HG02763 (cell line): Measurements from ENCODE around the gene ANKRD24.
"Not testable (repeated sequence)": the region's sequence is repeated elsewhere in the genome, so short reads cannot be mapped to it uniquely, and the experiment has no call there.

Experiments used
- ATAC-seq: cut with Tn5 transposase; IDR thresholded peaks from one replicate; pipeline ENCODE4 v1.9.1; 2021; ENCODE audit warnings: mild to moderate bottlenecking, moderate library complexity; ENCODE audit not compliant: unreplicated experiment

ANKRD24 gene

GRCh38 chr19:4173479-4174212 is 8.8 kb upstream of the ANKRD24 start:
- no peak for ATAC-seq

GRCh38 chr19:4174213-4174894 is 8.1 kb upstream of the ANKRD24 start:
- no peak for ATAC-seq

GRCh38 chr19:4174895-4175668 is 7.4 kb upstream of the ANKRD24 start:
- no peak for ATAC-seq

- no peak for ATAC-seq
These were observed 6.9 kb upstream of the ANKRD24 start for GRCh38 chr19:4175669-4175931.

GRCh38 chr19:4177146-4177545 is 5.3 kb upstream of the ANKRD24 start:
- no peak for ATAC-seq

- ATAC-seq: no peak
These were observed 3.5 kb upstream of the ANKRD24 start for GRCh38 chr19:4178990-4179389.

- no peak for ATAC-seq
These were observed 1.4 kb upstream of the ANKRD24 start for GRCh38 chr19:4181053-4181508.

- ATAC-seq: no peak
These were observed 1.7 kb downstream of the ANKRD24 start for GRCh38 chr19:4183967-4184717.

- ATAC-seq: no peak
These were observed 2.3 kb downstream of the ANKRD24 start for GRCh38 chr19:4184718-4185352.

GRCh38 chr19:4185413-4186086 is 3.1 kb downstream of the ANKRD24 start:
- no peak for ATAC-seq

- ATAC-seq: no peak
These were observed 3.9 kb downstream of the ANKRD24 start for GRCh38 chr19:4186087-4186993.

- no peak for ATAC-seq
These were observed 5.0 kb downstream of the ANKRD24 start for GRCh38 chr19:4187313-4188122.

- ATAC-seq: no peak
These were observed 7.2 kb downstream of the ANKRD24 start for GRCh38 chr19:4189641-4190040.

- not testable (repeated sequence) for ATAC-seq
These were observed 10.0 kb downstream of the ANKRD24 start for GRCh38 chr19:4192537-4192936.

GRCh38 chr19:4194353-4194752 is 11.9 kb downstream of the ANKRD24 start:
- ATAC-seq: no peak

- ATAC-seq: no peak
These were observed 13.5 kb downstream of the ANKRD24 start for GRCh38 chr19:4196009-4196408.

GRCh38 chr19:4196587-4197148 is 14.2 kb downstream of the ANKRD24 start:
- no peak for ATAC-seq

- ATAC-seq: no peak
These were observed 14.7 kb downstream of the ANKRD24 start for GRCh38 chr19:4197228-4197624.
